Fibroblast of upper back skin (primary cell): ENCODE data around the gene ZMYND15.
"Not testable (repeated sequence)": the region's sequence is repeated elsewhere in the genome, so short reads cannot be mapped to it uniquely, and the experiment has no call there.

Source experiments
- DNase-seq: peaks from one replicate; pipeline ENCODE4 v3.0.0-alpha.2; 2013

The ZMYND15 gene, protein sequence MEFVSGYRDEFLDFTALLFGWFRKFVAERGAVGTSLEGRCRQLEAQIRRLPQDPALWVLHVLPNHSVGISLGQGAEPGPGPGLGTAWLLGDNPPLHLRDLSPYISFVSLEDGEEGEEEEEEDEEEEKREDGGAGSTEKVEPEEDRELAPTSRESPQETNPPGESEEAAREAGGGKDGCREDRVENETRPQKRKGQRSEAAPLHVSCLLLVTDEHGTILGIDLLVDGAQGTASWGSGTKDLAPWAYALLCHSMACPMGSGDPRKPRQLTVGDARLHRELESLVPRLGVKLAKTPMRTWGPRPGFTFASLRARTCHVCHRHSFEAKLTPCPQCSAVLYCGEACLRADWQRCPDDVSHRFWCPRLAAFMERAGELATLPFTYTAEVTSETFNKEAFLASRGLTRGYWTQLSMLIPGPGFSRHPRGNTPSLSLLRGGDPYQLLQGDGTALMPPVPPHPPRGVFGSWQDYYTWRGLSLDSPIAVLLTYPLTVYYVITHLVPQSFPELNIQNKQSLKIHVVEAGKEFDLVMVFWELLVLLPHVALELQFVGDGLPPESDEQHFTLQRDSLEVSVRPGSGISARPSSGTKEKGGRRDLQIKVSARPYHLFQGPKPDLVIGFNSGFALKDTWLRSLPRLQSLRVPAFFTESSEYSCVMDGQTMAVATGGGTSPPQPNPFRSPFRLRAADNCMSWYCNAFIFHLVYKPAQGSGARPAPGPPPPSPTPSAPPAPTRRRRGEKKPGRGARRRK

DNA sequence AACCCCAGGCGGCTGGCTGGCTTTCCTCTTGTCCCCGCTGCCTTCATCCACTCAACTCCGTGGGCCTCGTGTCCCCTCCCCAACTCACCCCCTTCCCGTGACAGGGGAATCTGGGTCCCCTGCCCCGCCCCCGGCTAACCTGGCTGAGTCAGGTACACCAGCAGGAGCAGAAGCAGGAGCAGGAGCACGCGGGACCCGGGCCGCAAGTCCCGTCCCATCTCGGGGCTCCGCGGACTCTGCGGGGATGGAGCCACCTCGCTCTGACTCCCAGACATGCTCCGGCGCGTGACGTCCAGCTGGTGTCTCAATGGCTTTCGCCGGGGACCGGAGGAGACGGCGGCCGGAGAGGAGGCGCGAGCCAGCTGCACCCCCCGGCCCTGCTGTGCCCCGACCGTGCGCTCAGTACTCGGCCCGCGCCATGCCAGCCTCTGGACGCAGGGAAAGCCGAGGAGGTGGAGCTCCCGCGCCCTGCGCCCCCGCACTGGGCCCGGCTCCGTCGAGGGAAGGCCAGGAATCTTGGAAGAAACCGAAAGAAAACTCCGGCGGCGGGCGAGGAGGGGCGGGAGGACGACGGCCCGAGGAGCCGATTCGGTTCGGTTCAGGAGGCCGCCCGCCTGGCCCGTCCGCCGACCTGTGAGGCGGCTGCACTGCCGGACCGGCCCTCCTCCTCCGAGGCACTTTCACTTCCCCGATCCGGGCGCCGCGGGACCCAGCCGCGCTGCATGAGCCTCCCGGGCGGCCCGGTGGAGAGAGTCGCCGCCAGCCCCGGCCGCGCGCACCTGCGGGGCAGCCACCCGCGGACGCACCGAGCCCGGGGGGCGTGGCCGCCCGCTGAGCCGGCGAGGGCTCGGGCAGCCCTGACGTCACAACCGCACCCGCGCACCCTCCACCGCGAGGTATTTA lies at the start of gene ZMYND15, which contains the start of gene CXCL16:
Gene ZMYND15 (plus strand): TSS at position 712 of the 903 bp plus-strand sequence. CDS start 716 bp downstream, outside the sequence.
Gene CXCL16 (minus strand): TSS at position 807 of the 903 bp plus-strand sequence. CDS start 589 bp downstream, at position 218.
- DNase-seq: no peak

DNA sequence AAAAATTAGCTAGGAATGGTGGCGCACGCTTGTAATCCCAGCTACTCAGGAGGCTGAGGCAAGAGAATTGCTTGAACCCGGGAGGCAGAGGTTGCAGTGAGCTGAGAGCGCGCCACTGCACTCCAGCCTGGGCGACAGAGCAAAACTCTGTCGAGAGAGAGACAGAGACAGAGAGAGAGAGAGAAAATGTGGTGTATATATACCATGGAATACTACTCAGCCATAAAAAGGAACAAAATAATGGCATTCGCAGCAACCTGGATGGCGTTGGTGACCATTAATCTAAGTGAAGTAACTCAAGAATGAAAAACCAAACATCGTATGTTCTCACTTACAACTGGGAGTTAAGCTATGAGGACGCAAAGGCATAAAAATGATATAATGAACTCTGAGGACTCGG lies 49.8 kb upstream of the ZMYND15 start:
- not testable (repeated sequence) for DNase-seq

DNA sequence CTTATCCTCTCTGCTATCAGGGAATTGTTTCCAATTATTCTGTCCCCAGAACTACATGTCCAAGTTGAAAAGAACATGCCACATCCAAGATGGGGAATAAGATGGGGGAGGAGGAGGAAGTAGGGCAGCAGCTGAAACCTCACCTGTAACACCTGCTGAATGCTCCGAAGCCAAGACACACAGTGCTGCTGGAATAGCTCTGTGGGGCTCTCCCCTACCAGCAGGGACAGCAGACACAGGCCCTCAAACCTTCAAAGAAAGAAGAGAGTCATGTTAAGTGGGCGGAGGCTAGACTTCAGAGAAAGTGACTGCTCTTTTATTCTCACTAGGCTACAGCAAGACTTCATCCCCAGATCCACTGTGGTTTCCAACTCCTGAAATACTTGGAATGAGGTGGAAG lies 48.9 kb upstream of the ZMYND15 start:
- no peak for DNase-seq

DNA sequence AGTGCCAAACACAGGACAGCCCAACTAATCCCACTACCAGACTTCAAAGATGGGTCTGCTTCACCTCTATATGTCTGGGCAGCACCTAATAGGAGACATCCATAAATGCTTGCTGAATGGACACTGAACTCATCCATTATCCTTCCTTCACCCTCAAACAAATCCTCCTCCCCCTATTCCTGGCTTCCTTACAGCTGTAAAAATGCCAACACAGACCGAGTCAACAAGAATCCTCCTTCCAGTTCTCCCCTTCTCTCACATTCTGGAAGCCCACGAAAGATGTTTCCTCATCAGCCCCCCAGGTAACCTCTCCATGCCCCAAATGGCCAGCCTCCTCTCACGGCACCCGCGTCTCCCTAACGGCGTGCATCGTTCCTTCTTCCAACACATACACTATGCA lies 47.9 kb upstream of the ZMYND15 start:
- DNase-seq: peak; percentile 21

DNA sequence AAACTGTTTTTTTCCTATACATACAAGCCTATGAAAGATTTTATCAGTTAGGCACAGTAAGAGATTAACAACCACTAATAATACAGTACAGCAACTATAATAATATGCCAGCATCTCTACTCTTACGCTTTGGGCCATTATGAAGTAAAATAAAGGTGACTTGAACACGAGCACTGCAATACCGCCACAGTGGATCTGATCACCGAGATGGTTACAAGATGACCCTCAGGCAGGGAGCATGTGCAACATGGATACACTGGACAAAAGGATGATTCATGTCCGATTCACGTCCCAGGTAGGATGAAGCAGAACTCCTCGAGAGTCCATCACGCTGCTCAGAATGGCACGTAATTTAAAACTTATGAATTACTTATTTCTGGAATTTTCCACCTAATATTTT lies 46.2 kb upstream of the ZMYND15 start:
- DNase-seq: no peak

DNA sequence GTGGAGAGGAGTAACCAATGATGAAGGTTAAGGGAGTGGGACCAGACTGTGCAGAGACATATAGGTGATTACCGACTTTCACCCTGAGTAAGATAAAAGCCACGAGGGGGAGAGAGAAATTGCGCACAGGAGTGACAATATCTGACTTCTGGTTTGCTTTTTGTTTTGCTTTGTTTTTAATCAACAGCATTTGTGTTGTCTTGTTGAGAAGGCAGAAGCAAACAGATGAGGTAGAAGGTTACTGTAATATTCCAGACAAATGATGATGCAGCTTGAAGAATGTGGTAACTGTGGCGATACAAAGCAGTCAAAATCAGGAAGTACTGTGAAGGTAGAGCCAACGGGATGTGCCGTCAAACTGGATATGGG lies 43.2 kb upstream of the ZMYND15 start:
- no peak for DNase-seq

DNA sequence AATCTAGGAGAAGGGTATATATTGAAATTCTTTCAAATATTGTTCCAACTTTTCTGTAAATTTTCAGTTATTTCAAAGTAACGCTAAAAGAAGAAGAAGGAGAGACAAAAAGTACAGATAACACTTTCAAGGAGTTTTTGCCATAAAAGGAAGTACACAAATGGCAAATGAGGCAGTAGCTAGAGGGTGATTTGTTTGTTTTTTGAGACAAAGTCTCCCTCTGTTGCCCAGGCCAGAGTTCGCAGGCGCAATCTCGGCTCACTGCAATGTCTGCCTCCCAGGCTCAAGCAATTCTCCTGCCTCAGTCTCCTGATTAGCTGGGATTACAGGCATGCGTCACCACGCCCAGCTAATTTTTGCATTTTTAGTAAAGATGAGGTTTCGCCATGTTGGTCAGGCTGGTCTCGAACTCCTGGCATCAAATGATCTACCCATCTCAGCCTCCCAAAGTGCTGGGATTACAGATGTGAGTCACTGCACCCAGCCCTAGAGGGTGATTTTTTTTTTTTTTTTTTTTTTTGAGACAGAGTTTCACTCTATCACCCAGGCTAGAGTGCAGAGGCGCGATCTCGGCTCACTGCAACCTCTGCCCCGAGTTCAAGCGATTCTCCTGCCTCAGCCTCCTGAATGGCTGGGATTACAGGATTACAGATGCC lies 40.1 kb upstream of the ZMYND15 start:
- DNase-seq: not testable (repeated sequence)

DNA sequence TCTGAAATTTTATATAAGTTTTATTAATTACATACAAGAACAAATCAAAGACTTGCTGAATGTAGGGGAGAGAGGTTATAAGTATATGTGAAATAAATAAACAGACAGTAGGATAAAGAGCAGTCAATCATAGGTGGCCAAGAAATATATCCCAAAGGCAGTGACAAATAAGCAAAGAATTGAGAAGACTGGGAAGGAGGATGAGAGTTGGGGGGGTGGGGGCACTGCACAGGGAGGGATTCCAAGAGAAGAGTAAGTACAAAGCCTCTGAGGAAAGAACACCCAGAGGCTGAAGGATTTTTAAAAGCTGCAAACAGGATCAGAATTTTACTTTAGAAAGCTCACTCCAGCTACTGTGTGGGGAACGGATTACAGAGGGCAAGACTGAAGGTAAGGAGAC lies 38.5 kb upstream of the ZMYND15 start:
- DNase-seq: no peak

DNA sequence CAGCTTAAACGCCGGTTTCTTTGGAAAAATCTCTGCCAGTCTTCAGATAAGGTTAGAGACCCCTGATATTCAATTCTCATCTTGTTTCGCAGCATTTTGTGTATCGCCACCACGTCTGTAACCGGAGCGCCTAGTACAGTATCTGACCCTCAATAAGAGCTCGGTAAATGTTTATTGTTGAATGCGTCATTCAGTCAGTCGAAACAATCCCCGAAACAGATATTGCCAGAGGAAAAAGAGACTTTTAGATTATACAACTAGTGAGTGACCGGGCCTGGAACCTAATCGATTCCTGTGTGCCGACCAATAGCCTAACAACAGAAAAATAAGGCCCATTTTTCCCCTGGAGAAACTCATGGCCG lies 36.3 kb upstream of the ZMYND15 start:
- DNase-seq: no peak

DNA sequence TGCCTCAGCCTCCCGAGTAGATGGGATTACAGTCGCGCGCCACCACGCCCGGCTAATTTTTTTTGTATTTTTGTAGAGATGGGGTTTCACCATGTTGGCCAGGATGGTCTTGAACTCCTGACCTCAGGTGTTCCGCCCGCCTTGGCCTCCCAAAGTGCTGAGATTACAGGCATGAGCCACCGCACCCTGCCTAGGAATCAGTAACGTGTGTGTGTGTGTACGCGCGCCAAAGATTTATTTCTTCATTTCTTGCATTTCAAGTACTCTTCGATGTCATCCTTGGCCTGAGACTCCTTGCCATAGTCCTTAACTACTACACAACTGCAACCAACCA lies 35.1 kb upstream of the ZMYND15 start:
- not testable (repeated sequence) for DNase-seq

DNA sequence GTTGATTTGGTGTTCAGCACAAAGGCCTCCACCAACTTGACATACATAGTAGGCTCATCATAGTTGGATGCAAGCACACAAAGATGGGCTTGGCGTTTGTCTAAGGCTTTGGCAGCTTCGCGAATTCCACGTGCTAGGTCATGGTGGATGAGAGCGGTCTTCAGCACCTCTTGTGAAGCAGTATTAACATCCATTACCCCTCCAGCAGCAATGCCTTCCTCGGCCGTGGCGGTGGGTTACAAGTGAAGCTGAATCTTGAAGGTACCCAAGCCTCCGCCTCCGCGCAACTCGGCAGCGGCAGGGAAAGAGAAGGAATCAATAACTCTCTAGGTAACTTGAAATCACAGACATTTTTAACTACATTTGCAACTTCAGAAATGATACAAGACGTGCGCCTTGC lies 34.6 kb upstream of the ZMYND15 start:
- no peak for DNase-seq

DNA sequence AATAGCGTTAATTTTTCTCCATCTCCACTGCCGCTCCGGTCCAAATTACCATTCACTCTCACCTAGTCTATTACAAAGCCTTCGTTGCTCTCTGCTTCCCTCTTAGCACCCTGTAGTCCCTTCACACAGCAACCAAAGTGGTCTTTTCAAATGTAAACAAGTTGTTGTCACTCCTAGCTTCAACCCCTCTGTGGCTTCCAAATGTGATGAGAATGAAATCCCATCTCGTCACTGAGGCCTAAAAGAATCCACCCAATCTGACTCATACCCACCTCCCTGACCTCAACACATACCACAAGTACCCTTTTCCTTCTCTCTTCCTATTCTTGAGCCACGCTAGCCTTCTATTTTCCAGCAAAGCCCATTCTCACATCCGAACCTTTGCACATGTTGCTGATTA lies 33.5 kb upstream of the ZMYND15 start:
- DNase-seq: peak; percentile 22

DNA sequence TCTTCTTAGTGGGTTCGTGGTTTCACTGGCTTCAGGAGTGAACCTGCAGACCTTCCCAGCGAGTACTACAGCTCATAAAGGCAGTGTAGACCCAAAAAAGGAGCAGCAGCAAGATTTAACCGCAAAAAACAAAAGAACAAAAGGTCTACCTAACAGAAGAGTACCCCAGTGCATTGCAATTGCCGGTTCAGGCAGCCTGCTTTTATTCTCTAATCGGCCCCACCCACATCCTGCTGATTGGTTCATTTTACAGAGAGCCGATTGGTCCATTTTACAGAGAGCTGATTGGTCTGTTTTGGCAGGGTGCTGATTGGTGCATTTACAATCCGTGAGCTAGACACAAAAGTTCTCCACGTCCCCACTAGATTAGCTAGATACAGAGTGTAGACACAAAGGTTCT lies 31.2 kb upstream of the ZMYND15 start:
- peak; percentile 11 for DNase-seq

DNA sequence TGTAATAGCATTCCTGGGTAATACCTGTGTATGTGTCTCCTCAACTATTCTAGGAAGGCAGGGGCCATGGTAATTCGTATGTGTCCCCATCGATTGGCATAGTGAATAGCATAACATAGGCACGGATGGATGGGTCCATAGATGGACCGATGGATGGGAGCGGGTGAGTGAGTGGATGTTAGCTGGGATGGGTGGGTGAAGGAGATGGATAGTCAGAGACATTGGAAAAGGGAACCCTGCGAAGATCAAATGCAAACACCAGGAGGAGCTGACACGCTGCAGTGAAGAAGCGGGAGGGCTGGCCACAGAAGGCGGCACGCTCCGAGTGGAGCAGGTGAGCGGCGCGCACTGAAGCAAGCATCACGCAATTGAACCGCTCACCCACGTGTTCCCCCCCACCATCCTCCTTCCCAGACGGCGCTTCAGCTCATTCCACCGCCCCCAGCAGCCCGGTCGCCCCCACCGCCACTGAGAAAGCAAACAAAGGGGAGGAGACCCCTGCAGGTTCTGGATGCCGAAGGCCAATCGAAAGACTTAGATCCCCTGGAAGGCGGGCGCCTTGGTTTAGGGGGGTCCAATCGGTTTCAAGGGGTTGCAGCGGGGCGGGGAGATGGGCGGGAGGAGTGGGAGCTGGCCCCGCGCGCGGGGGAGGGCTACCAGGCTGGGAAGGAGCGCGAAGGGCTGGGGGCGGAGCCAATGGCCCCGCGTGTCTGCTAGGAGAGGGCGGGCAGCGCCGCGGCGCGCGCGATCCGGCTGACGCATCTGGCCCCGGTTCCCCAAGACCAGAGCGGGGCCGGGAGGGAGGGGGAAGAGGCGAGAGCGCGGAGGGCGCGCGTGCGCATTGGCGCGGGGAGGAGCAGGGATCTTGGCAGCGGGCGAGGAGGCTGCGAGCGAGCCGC lies 29.6 kb upstream of the ZMYND15 start, which contains the start of gene ARRB2:
Gene ARRB2 (plus strand): TSS at position 839 of the 899 bp plus-strand sequence. CDS start 90 bp downstream, outside the sequence.
- peak; percentile 98 for DNase-seq

DNA sequence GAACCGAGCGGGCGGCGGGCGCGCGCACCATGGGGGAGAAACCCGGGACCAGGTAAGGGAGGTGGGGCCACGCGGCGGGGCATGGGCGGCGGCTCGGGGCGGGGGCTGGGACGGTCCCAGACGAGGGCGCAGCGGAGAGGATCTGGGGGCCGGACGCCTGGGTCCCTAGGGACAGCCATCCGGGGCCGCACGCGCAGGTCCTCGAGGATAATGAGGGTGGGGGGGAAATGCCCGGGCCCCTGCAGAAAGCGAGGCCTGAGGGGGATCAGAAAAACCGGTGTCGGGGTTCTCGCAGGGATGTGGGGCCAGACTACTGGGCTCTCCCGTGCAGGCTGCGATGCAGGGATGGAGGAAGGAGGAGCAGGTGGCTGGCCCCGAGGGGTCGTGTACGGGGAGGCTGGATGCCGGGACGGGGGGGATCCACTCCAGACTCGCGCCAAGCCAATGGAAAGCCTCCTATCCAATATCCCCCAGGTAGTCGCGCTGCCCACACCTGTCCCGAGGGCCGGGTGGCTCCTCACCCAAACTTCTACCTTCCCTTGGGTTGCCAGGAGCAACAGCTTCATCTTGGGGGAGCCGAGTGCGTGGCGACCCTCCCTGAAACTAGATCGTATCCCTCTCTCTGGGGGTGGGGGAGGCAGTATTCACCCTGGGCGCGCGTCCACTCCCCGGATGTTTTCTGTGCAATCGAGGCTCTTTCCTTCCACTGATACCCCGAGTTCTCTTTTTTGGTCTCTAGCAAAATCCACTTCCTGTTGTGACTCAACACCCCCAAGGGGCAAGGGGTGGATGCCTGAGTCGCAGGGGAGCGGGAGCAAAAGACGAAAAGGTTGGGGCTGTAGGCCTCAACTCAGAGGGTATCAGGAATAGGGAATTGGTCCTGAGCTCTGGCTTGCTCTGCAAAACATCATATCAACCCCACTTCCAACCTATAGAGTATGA lies 28.7 kb upstream of the ZMYND15 start:
- no peak for DNase-seq

DNA sequence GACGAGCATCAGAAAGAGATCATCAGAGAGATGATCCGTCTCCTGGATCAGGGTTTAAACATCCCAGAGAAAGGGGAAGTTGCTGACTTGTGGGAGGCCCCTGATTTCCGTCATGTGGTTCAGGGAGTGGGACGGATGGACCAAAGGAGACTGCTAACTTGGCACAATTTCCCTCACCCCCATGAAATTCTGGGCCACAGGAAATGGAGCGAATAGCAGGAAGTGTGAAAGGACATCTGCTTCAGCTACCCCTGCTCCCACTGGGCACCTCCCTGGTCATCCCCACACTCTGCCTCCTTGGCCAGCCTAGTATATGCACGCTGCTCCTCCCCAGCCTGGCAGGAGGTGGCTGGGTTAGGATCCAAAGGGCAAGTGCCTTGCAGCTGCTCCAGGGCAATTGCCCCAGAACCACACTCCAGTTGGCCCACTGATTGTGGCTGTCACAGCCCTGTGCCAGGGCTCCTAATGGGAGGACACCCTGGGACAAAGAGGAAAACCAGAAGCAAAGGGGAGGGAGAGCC lies 27.9 kb upstream of the ZMYND15 start:
- no peak for DNase-seq

DNA sequence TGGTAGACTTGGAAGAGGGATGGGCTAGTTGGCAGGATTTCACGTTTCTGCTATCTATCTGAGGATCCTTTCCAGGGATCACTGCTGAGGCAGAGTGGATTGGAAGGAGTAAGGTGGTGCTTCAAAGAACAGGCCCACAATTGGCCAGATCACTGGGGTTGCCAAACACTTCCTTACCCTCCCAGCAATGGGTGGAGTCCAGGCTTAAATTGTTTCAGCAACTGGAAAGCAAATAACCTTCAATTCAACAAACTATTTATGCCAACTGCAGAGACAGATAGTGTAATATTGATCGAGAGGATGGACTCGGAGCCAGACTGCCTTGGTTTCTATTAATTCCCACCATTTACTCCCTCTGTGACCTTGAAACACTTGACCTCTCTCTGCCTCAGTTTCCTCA lies 27.1 kb upstream of the ZMYND15 start:
- no peak for DNase-seq

DNA sequence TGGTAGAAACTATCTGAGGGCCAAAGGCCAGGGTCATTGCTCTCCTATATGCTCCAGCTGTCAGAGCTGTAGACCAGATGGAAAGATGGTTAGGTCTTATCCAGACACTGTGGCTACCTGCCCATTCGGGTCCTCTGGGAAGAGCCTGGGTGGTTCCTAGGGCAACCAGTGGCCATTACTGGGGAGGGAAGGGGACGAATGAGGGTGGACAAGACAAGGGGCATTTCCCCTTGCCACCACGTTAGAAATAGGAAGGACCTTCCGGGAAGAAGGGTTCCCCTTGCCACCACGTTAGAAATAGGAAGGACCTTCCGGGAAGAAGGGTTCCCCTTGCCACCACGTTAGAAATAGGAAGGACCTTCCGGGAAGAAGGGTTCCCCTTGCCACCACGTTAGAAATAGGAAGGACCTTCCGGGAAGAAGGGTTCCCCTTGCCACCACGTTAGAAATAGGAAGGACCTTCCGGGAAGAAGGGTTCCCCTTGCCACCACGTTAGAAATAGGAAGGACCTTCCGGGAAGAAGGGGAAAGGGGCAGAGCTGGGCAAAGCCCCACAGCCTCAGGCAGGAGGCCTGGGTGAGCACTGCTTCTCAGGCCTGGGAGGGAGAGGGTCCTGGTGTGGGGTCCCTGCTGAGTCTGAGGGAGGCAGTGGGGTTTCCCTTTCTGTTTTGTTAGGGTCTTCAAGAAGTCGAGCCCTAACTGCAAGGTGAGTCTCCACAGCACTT lies 25.1 kb upstream of the ZMYND15 start:
- DNase-seq: not testable (repeated sequence)

DNA sequence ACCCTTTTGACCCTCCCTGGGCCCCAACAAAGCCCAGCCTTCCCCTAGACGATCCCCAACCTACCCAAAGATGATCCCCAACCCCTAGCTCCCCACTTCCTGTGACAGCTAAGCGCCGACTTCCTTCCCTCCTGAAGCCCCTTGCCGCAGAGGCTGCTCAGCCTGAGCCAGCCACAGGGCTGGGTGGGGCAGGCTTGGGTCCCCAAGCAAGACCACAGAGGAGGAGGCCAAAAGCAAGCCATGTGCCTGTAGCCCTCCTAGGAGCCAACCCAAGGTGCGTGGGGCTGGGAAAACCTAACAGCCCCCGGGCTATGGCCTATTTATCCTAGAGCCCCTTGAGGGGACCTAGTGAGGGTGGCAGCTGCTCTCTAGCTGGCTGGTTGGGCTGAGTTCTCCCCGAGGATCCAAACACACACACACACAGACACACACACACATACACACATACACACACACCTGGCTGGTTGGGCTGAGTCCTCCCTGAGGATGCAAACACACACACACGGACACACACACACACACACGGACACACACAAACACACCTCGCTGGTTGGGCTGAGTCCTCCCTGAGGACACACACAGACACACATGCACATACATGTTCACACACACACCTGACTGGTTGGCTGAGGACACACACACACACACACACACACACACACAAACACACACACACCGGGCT lies 24.4 kb upstream of the ZMYND15 start:
- DNase-seq: no peak
